PC-3 (cell line): ENCODE data around the gene RSKR. TPM values are rescaled to one million over a fixed set of nuclear protein-coding genes. Genes with fewer than 3 reads are reported as not detected.

Experiments used
- ATAC-seq: fragments of 200-7000 bp; cut with Tn5 transposase; 2 replicates; pipeline ENCODE4 v1.9.1; 2020; ENCODE audit warnings: mild to moderate bottlenecking, moderate library complexity
- BruUV-seq: library from RNA; stranded (reverse); fragments of 400-500 nt; replicated peaks from 2 replicates; lab custom pipeline; 2021; lab: Mats Ljungman, UMichigan
- CTCF ChIA-PET: fragments of 300-600 bp; sonication (Branson Sonifier 250); formaldehyde crosslinking; loops from one replicate; lab custom pipeline; 2022; ENCODE audit warnings: antibody characterized with exemption; lab: Charles Lee
- POLR2A ChIA-PET: fragments of 300-600 bp; sonication (Branson Sonifier 250); formaldehyde crosslinking; loops from one replicate; lab custom pipeline; 2022; ENCODE audit warnings: antibody characterized with exemption; ENCODE audit not compliant: unreplicated experiment; lab: Charles Lee
- DNase-seq: peaks from one replicate; pipeline ENCODE4 v3.0.0-alpha.2; 2015
- H2AFZ ChIP-seq: fragments of 300-600 bp; sonication (generic); 2 replicates; pipeline ENCODE4 v1.6.0; 2016; ENCODE audit warnings: antibody characterized with exemption, low read length
- H3F3A ChIP-seq: fragments of 300-600 bp; sonication (generic); one replicate; pipeline ENCODE4 v1.6.0; 2017; ENCODE audit warnings: antibody characterized with exemption, low read length, control low read depth, mild to moderate bottlenecking; ENCODE audit not compliant: unreplicated experiment
- H3K27ac ChIP-seq: fragments of 300-600 bp; sonication (generic); 2 replicates; pipeline ENCODE4 v1.5.1; 2016; ENCODE audit warnings: mild to moderate bottlenecking, low read length
- H3K27me3 ChIP-seq: fragments of 300-600 bp; sonication (generic); 2 replicates; pipeline ENCODE4 v1.6.1; 2016; ENCODE audit warnings: low read length, mixed read lengths
- H3K36me3 ChIP-seq: fragments of 300-600 bp; sonication (generic); 2 replicates; pipeline ENCODE4 v1.6.1; 2016; ENCODE audit warnings: low read depth, mixed run types, low read length, mixed read lengths
- H3K4me1 ChIP-seq: fragments of 300-600 bp; sonication (generic); 2 replicates; pipeline ENCODE4 v1.5.1; 2016; ENCODE audit warnings: low read length; ENCODE audit not compliant: insufficient read depth
- H3K4me2 ChIP-seq: fragments of 300-600 bp; sonication (generic); 2 replicates; pipeline ENCODE4 v1.6.0; 2016; ENCODE audit warnings: low read length
- H3K4me3 ChIP-seq: fragments of 300-600 bp; sonication (generic); 2 replicates; pipeline ENCODE4 v1.5.1; 2016; ENCODE audit warnings: mild to moderate bottlenecking, low read length, mixed read lengths
- H3K79me2 ChIP-seq: fragments of 300-600 bp; sonication (generic); 2 replicates; pipeline ENCODE4 v1.6.1; 2017; ENCODE audit warnings: low read length, mixed read lengths
- H3K9ac ChIP-seq: fragments of 300-600 bp; sonication (generic); 2 replicates; pipeline ENCODE4 v1.6.0; 2016; ENCODE audit warnings: mild to moderate bottlenecking, low read length
- H3K9me2 ChIP-seq: fragments of 300-600 bp; sonication (generic); replicated peaks from 2 replicates; pipeline ENCODE4 v1.6.1; 2016; ENCODE audit warnings: mixed run types, low read length, mixed read lengths
- H3K9me3 ChIP-seq: fragments of 300-600 bp; sonication (generic); 2 replicates; pipeline ENCODE4 v1.6.1; 2016; ENCODE audit warnings: low read length, mixed read lengths
- H4K20me1 ChIP-seq: fragments of 300-600 bp; sonication (generic); 2 replicates; pipeline ENCODE4 v1.6.1; 2016; ENCODE audit warnings: low read length, mixed read lengths
- EZH2 ChIP-seq: fragments of 300-600 bp; sonication (generic); IDR thresholded peaks from one replicate; pipeline ENCODE4 v1.6.1; 2017; ENCODE audit warnings: antibody characterized with exemption, mild to moderate bottlenecking, low read length; ENCODE audit not compliant: unreplicated experiment
- EZH2phosphoT487 ChIP-seq: fragments of 300-600 bp; sonication (generic); IDR thresholded peaks from 2 replicates; pipeline ENCODE4 v1.6.1; 2018; ENCODE audit warnings: mild to moderate bottlenecking, antibody characterized with exemption, low read length, borderline replicate concordance
- intact Hi-C: fragments of 100-400 bp; cut with micrococcal nuclease; formaldehyde crosslinking; loops from 2 replicates; pipeline ENCODE4 v1.9.0; 2023
- total RNA-seq: library from RNA; depleted of rRNA; stranded (reverse); fragments of >200 nt; gene quantifications from 2 replicates; pipeline ENCODE4 v1.2.3, GENCODE V29; 2014
- TF ChIP-seq, protein P1 (sequence below): fragments of 300-600 bp; sonication (generic); conservative IDR thresholded peaks from 2 replicates; pipeline ENCODE4 v1.5.1; 2017; ENCODE audit warnings: antibody characterized with exemption, low read depth, mild to moderate bottlenecking, low read length

Gene RSKR
- total RNA-seq, 1 experiment from 2014 or later, result 7.2 TPM

DNA sequence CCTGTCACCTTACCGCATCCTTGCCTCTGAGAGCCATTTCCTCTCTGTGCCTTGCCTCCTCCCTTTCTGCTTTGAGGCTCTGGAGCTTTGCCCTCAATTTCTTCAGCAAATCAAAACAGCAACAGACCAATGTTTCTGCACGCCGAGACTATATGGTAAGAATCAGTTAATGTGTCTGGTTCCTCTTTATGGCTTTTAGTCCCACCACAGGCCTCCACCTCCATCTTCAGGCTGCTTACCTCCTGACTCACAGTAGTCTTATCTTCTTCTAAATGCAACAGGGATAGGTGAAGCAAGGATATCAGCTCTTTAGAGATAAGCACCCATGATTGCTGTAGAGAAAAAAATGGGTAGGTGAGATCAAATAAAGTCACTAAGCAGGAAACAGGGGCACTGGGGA is 28.1 kb downstream of the RSKR start:
- Histone ChIP-seq H3K27me3 (no peaks in the 10 kb centered on the region), H3K9me2 (no peaks in the 10 kb centered on the region), H3F3A (no peaks in the 10 kb centered on the region), H3K79me2 (no peaks in the 10 kb centered on the region), H4K20me1 (no peaks in the 10 kb centered on the region), H3K4me2 (no peak overlapping the region), H3K4me3 (no peak overlapping the region), H3K36me3 (peaks cover 40% of the 10 kb centered on the region), H3K9me3 (no peaks in the 10 kb centered on the region), H3K27ac (no peak overlapping the region), H2AFZ (no peak overlapping the region), H3K9ac (no peak overlapping the region), H3K4me1 (no peaks in the 10 kb centered on the region)
- ATAC-seq, result no peak
- no peak for TF ChIP-seq EZH2
- TF ChIP-seq EZH2phosphoT487, result no peak
- TF ChIP-seq, protein P1, sequence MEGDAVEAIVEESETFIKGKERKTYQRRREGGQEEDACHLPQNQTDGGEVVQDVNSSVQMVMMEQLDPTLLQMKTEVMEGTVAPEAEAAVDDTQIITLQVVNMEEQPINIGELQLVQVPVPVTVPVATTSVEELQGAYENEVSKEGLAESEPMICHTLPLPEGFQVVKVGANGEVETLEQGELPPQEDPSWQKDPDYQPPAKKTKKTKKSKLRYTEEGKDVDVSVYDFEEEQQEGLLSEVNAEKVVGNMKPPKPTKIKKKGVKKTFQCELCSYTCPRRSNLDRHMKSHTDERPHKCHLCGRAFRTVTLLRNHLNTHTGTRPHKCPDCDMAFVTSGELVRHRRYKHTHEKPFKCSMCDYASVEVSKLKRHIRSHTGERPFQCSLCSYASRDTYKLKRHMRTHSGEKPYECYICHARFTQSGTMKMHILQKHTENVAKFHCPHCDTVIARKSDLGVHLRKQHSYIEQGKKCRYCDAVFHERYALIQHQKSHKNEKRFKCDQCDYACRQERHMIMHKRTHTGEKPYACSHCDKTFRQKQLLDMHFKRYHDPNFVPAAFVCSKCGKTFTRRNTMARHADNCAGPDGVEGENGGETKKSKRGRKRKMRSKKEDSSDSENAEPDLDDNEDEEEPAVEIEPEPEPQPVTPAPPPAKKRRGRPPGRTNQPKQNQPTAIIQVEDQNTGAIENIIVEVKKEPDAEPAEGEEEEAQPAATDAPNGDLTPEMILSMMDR, result no peak
- TSS peak; percentile 53 for BruUV-seq
- POLR2A ChIA-PET, result no interaction called here
- no peak for DNase-seq
- intact Hi-C loops, result no loop called here
- CTCF ChIA-PET, result no interaction called here

DNA sequence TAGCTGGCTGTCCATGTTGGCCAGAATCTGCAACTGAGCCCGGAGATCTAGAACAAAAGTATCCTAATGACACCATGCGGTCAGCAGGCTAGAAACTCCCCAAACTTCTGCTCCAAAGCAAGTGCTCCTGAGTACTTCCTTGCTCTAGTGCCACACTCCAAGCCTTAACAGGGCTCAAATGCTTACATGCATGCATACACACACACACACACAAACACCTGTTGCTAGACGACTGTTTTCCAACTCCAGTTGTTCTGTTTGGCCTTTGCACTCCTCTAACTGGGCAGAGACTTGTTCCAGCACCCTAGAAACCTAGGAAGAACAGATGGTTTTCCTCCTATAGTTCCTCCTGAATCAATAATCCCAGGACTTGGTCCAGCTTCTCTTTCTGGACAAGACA is 29.6 kb downstream of the RSKR start:
- Histone ChIP-seq H3K4me3 (no peak overlapping the region), H4K20me1 (no peaks in the 10 kb centered on the region), H3K36me3 (peaks cover 38% of the 10 kb centered on the region), H3K4me2 (no peak overlapping the region), H3K9me3 (no peaks in the 10 kb centered on the region), H3F3A (no peaks in the 10 kb centered on the region), H2AFZ (no peak overlapping the region), H3K9me2 (no peaks in the 10 kb centered on the region), H3K27me3 (no peaks in the 10 kb centered on the region), H3K4me1 (no peaks in the 10 kb centered on the region), H3K27ac (no peak overlapping the region), H3K79me2 (no peaks in the 10 kb centered on the region), H3K9ac (no peak overlapping the region)
- ChIA-PET CTCF (no interaction called here), POLR2A (no interaction called here)
- BruUV-seq, result no TSS peak
- DNase-seq, result no peak
- no peak for ATAC-seq
- intact Hi-C loops, result no loop called here
- TF ChIP-seq, protein P1, result no peak
- TF ChIP-seq EZH2phosphoT487 (no peak), EZH2 (no peak)

DNA sequence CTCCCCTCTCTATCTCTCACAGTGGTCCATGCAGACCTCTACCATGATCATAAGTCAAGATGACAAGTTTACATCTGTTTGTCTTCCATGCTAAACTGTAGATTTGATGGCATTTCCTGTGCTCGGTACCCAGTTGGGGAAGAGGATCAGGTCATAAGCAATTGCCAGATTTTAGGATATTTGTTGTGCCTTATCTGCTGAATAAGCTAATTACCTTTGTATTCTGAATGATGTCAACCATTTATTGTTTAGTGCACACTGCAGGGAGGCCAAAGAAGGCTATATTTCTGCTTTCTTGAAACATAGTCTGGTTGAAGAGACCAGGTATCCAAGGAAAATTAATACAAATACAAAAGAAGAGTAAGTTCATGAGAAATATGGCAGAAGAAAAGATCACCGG is 31.5 kb downstream of the RSKR start:
- no peaks in the 10 kb centered on the region for H3K9me3 ChIP-seq
- H3K27me3 ChIP-seq, result no peaks in the 10 kb centered on the region
- no peak for ATAC-seq
- no peak overlapping the region for H3K4me3 ChIP-seq
- peaks cover 41% of the 10 kb centered on the region for H3K36me3 ChIP-seq
- no peak for DNase-seq
- no peak overlapping the region for H3K27ac ChIP-seq
- H2AFZ ChIP-seq, result no peak overlapping the region
- H3K4me1 ChIP-seq, result no peaks in the 10 kb centered on the region
- H3K9me2 ChIP-seq, result no peaks in the 10 kb centered on the region
- TF ChIP-seq EZH2phosphoT487, result no peak
- no peak for TF ChIP-seq EZH2
- TF ChIP-seq, protein P1, result no peak
- no peak overlapping the region for H3K9ac ChIP-seq
- CTCF ChIA-PET, result no interaction called here
- no peaks in the 10 kb centered on the region for H3F3A ChIP-seq
- no peaks in the 10 kb centered on the region for H3K79me2 ChIP-seq
- H4K20me1 ChIP-seq, result no peaks in the 10 kb centered on the region
- intact Hi-C loops, result no loop called here
- no peak overlapping the region for H3K4me2 ChIP-seq
- POLR2A ChIA-PET, result no interaction called here
- BruUV-seq, result no TSS peak
